Right atrium auricular region (tissue), 2 donors: ENCODE data around the gene CEACAM19. TPM values are rescaled to one million over a fixed set of nuclear protein-coding genes. Genes with fewer than 3 reads are reported as not detected.

Experiments
- DNase-seq: peaks from one replicate; pipeline ENCODE4 v3.0.0-alpha.2; 2019; ENCODE audit warnings: low spot score
- H3K27ac ChIP-seq, 2 donors: fragments of 200-600 bp; sonication (generic); 1 replicate in 1 of 2; 2 replicates in 1 of 2; pipeline ENCODE4 v1.5.1; 2016 to 2019
- H3K27me3 ChIP-seq, 2 donors: fragments of 200-600 bp; sonication (generic); one replicate each; pipeline versions ENCODE4 v1.5.1 to v1.6.0; 2017 to 2019
- H3K36me3 ChIP-seq: fragments of 200-600 bp; sonication (generic); one replicate; pipeline ENCODE4 v1.5.1; 2016
- H3K4me1 ChIP-seq, 2 donors: fragments of 200-600 bp; sonication (generic); one replicate each; pipeline versions ENCODE4 v1.5.1 to v1.6.0; 2017 to 2019
- H3K4me3 ChIP-seq, 2 donors: fragments of 200-600 bp; sonication (generic); 1 replicate in 1 of 2; 2 replicates in 1 of 2; pipeline ENCODE4 v1.5.1; 2017 to 2019; ENCODE audit warnings: mild to moderate bottlenecking in 1 of 2, moderate library complexity in 1 of 2
- H3K9me3 ChIP-seq, 2 donors: fragments of 200-600 bp; sonication (generic); one replicate each; pipeline ENCODE4 v1.5.1; 2019
- CTCF ChIP-seq, 2 donors: fragments of 200-600 bp; sonication (generic); IDR thresholded peaks; one replicate each; pipeline ENCODE4 v1.5.1; 2019; ENCODE audit warnings: antibody characterized with exemption in 2 of 2
- total RNA-seq, 2 donors: library from RNA; depleted of rRNA; stranded (reverse); fragments of >200 nt; gene quantifications; one replicate each; pipeline ENCODE4 v1.1.0, GENCODE V29; 2016

Gene CEACAM19
- total RNA-seq, 2 donors from 2014 or later = 2.3 to 3.1 TPM

GRCh38 chr19:44722131-44723121 is 51.1 kb downstream of the CEACAM19 start:
- DNase-seq = no peak
- H3K9me3 ChIP-seq = no peaks in the 10 kb centered on the region
- H3K27me3 ChIP-seq = no peaks in the 10 kb centered on the region
- TF ChIP-seq CTCF (IDR thresholded peaks at IDR 0.05) = no peak
- H3K36me3 ChIP-seq = no peaks in the 10 kb centered on the region
- no peak overlapping the region for H3K4me3 ChIP-seq
- peaks cover 0 to 64% of the 10 kb centered on the region in 2 donors for H3K4me1 ChIP-seq
- H3K27ac ChIP-seq = peak overlapping the region in 1 of 2 donors; percentile 9

- no peak for DNase-seq
- TF ChIP-seq CTCF (IDR thresholded peaks at IDR 0.05) = no peak
- Histone ChIP-seq H3K27me3 (no peaks in the 10 kb centered on the region), H3K4me1 (peaks cover 0 to 61% of the 10 kb centered on the region in 2 donors), H3K9me3 (no peaks in the 10 kb centered on the region), H3K4me3 (no peak overlapping the region), H3K27ac (no peak overlapping the region), H3K36me3 (no peaks in the 10 kb centered on the region)
These were observed 52.1 kb downstream of the CEACAM19 start for GRCh38 chr19:44723299-44723951.

GRCh38 chr19:44723952-44724319 is 52.7 kb downstream of the CEACAM19 start:
- peaks cover 0 to 56% of the 10 kb centered on the region in 2 donors for H3K4me1 ChIP-seq
- H3K4me3 ChIP-seq = no peak overlapping the region
- DNase-seq = peak; percentile 90
- TF ChIP-seq CTCF (IDR thresholded peaks at IDR 0.05) = peak; percentile 96 to 98
- H3K36me3 ChIP-seq = no peaks in the 10 kb centered on the region
- H3K27ac ChIP-seq = no peak overlapping the region
- no peaks in the 10 kb centered on the region for H3K9me3 ChIP-seq
- H3K27me3 ChIP-seq = no peaks in the 10 kb centered on the region

- no peak overlapping the region for H3K27ac ChIP-seq
- H3K4me1 ChIP-seq = peaks cover 0 to 51% of the 10 kb centered on the region in 2 donors
- H3K27me3 ChIP-seq = no peaks in the 10 kb centered on the region
- TF ChIP-seq CTCF (IDR thresholded peaks at IDR 0.05) = no peak
- H3K4me3 ChIP-seq = no peak overlapping the region
- H3K9me3 ChIP-seq = no peaks in the 10 kb centered on the region
- no peak for DNase-seq
- H3K36me3 ChIP-seq = no peaks in the 10 kb centered on the region
These were observed 54.0 kb downstream of the CEACAM19 start for GRCh38 chr19:44725251-44725650.

GRCh38 chr19:44725684-44726083 is 54.4 kb downstream of the CEACAM19 start:
- H3K27me3 ChIP-seq = no peaks in the 10 kb centered on the region
- no peaks in the 10 kb centered on the region for H3K9me3 ChIP-seq
- peaks cover 0 to 46% of the 10 kb centered on the region in 2 donors for H3K4me1 ChIP-seq
- H3K27ac ChIP-seq = no peak overlapping the region
- TF ChIP-seq CTCF (IDR thresholded peaks at IDR 0.05) = no peak
- no peaks in the 10 kb centered on the region for H3K36me3 ChIP-seq
- DNase-seq = no peak
- H3K4me3 ChIP-seq = no peak overlapping the region
